ENCODE measurements around the gene DNAJC25.
"Not testable (repeated sequence)": the region's sequence is repeated elsewhere in the genome, so short reads cannot be mapped to it uniquely, and the experiment has no call there.

The DNAJC25 gene

DNA sequence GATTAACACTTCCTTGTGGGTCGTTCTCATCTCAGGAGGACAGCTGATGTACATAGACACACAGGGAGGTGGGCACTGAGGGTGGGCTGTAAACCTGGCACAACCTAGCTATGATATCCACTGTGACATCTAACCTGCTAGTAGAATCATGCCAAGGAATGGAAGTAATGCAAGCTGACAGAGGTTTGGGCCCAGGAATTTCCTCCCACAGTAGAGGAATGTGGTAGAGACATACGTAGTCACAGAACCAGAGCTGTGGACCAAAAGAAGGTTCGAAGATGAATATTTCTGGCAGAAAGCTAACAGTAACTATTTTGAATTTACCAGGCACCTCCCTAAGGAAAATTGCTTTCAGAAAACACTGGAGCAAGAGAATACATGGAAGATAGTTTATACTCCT lies 15.2 kb upstream of the DNAJC25 start:
- Histone ChIP-seq H3K4me3 (ENCODE audit: low read depth in 1 of 2, low read length in 1 of 2) (no peak overlapping the region), H3K4me1 (ENCODE audit: control insufficient read depth in 1 of 2, insufficient read depth in 1 of 2, low read depth in 1 of 2, low read length in 1 of 2) (no peaks in the 10 kb centered on the region)

DNA sequence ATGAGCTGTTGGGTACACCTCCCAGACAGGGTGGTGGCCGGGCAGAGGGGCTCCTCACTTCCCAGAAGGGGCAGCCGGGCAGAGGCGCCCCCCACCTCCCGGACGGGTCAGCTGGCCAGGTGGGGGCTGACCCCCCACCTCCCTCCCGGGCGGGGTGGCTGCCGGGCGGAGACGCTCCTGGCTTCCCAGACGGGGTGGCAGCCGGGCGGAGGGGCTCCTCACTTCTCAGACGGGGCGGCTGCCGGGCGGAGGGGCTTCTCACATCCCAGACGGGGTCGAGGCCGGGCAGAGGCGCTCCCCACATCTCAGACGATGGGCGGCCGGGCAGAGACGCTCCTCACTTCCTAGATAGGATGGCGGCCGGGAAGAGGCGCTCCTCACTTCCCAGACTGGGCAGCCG lies 13.8 kb upstream of the DNAJC25 start:
- H3K27ac ChIP-seq; H3K4me3 ChIP-seq (ENCODE audit: low read depth in 1 of 2, low read length in 1 of 2); H3K36me3 ChIP-seq; H3K9me3 ChIP-seq; H3K4me1 ChIP-seq (ENCODE audit: control insufficient read depth in 1 of 2, insufficient read depth in 1 of 2, low read depth in 1 of 2, low read length in 1 of 2): not testable (repeated sequence)
- H3K27me3 ChIP-seq = peaks cover 26% of the 10 kb centered on the region

More for the DNA sequence above, 15.2 kb upstream of the DNAJC25 start:
- Histone ChIP-seq H3K27me3 (peaks cover 30% of the 10 kb centered on the region), H3K9me3 (no peaks in the 10 kb centered on the region), H3K36me3 (no peaks in the 10 kb centered on the region), H3K27ac (no peak overlapping the region)
- TF ChIP-seq, protein P1, sequence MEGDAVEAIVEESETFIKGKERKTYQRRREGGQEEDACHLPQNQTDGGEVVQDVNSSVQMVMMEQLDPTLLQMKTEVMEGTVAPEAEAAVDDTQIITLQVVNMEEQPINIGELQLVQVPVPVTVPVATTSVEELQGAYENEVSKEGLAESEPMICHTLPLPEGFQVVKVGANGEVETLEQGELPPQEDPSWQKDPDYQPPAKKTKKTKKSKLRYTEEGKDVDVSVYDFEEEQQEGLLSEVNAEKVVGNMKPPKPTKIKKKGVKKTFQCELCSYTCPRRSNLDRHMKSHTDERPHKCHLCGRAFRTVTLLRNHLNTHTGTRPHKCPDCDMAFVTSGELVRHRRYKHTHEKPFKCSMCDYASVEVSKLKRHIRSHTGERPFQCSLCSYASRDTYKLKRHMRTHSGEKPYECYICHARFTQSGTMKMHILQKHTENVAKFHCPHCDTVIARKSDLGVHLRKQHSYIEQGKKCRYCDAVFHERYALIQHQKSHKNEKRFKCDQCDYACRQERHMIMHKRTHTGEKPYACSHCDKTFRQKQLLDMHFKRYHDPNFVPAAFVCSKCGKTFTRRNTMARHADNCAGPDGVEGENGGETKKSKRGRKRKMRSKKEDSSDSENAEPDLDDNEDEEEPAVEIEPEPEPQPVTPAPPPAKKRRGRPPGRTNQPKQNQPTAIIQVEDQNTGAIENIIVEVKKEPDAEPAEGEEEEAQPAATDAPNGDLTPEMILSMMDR (IDR thresholded peaks at IDR 0.05) = no peak

DNA sequence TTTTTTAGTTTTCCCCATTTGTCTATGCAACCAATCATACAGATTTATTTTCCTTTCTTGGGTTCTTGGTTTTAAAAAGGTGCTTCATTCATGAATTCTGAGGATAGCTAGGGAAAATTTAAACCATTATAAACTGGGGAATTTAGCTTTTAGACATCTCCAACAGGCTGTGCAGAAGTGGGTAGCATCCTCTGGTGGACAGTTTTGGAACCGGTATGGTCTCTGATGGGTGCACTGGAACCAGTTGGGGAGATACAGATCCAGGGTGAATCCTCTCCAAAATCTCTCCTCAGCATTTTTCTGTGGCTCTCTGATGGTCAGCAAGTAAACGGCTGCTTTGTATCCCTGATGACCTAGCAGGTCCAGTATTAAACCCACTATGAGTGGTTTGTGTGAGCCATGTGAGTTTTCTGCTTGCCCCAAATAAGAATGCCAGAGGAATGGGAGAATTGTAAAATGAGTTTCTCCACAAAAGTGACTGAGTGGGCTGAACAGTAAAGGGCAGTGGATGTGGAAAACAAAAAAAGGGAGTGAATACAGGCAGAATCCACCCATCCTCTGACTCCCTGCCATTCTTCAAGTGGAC lies 9.1 kb upstream of the DNAJC25 start:
- Histone ChIP-seq H3K36me3 (no peaks in the 10 kb centered on the region), H3K4me3 (ENCODE audit: low read depth in 1 of 2, low read length in 1 of 2) (no peak overlapping the region), H3K9me3 (no peaks in the 10 kb centered on the region), H3K4me1 (ENCODE audit: control insufficient read depth in 1 of 2, insufficient read depth in 1 of 2, low read depth in 1 of 2, low read length in 1 of 2) (no peaks in the 10 kb centered on the region), H3K27me3 (peaks cover 27% of the 10 kb centered on the region), H3K27ac (no peak overlapping the region)
- TF ChIP-seq, protein P1 (IDR thresholded peaks at IDR 0.05) = peak; percentile 15

DNA sequence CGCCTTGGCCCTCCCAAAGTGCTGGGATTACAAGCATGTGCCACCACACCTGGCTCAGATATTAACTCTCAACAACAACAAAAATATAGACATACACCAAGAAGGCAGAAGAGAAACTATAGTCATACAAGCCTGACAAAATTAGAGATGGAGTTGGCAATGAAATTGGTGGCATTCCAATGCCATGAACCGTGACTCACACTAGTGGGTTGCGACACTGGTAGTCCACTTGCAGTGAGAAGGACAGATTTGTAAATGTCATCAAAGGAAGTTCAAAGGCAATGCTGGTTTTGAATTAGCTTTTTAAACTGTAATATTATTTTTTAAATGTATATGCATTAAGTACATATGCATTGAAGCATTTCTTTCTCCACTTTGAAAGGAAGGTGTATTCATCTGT lies 8.5 kb upstream of the DNAJC25 start:
- TF ChIP-seq, protein P1 (IDR thresholded peaks at IDR 0.05) = no peak
- no peaks in the 10 kb centered on the region for H3K36me3 ChIP-seq
- no peak overlapping the region for H3K27ac ChIP-seq
- no peaks in the 10 kb centered on the region for H3K4me1 ChIP-seq (ENCODE audit: control insufficient read depth in 1 of 2, insufficient read depth in 1 of 2, low read depth in 1 of 2, low read length in 1 of 2)
- H3K27me3 ChIP-seq = peaks cover 27% of the 10 kb centered on the region
- H3K9me3 ChIP-seq = no peaks in the 10 kb centered on the region
- no peak overlapping the region for H3K4me3 ChIP-seq (ENCODE audit: low read depth in 1 of 2, low read length in 1 of 2)

DNA sequence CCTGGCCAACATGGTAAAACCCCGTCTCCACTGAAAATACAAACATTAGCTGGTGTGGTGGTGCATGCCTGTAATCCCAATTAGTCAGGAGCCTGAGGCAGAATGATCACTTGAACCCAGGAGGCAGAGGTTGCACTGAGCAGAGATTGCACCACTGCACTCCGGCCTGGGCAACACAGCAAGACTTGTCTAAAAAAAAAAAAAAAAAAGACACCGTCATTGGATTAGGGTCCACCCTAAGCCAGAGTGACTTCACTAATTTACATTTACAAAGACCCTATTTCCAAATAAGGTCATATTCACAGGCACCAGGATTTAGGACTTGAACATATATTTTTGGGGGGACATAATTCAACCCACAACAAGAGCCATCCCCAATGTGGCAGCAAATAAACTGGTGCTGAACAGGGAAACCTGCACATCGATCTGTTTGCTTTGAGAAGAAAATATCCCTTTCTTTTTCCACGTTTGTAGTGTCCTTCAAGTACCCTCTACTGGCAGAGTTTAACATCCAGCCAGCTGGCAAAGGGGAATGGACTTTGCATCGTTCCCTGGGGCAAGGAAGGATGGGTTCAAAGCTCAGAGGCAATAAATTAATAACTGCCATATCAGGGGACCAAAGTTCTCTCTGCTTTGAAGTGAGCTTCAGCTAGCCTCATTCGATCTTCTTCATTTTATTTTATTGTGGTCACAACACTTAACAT lies 3.7 kb upstream of the DNAJC25 start:
- Histone ChIP-seq H3K4me3 (ENCODE audit: low read depth in 1 of 2, low read length in 1 of 2) (no peak overlapping the region), H3K36me3 (no peaks in the 10 kb centered on the region), H3K9me3 (no peaks in the 10 kb centered on the region), H3K27me3 (peaks cover 21% of the 10 kb centered on the region), H3K4me1 (ENCODE audit: control insufficient read depth in 1 of 2, insufficient read depth in 1 of 2, low read depth in 1 of 2, low read length in 1 of 2) (peaks cover 18 to 19% of the 10 kb centered on the region in 2 experiments), H3K27ac (no peak overlapping the region)
- TF ChIP-seq, protein P1 (IDR thresholded peaks at IDR 0.05) = no peak

DNA sequence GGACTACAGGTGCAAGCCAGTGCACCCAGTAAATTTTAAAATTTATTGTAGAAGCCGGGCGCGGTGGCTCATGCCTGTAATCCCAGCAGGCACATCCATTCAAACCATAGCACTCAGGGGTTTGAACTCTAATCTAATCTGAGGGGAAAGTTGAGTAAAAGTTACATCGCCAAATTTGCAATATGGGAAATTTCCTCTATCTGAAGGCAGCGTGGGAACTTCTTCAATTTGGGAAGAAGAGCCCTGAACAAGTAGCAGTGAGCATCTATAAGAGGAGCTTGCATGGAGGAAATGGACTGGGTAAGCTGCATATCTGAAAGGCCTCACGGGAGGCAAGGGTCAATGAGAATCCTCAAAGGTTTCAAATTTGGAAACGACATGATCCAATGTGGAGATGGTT lies 2.7 kb upstream of the DNAJC25 start:
- Histone ChIP-seq H3K36me3 (no peaks in the 10 kb centered on the region), H3K27me3 (peaks cover 11% of the 10 kb centered on the region), H3K9me3 (no peaks in the 10 kb centered on the region), H3K4me3 (ENCODE audit: low read depth in 1 of 2, low read length in 1 of 2) (no peak overlapping the region), H3K27ac (no peak overlapping the region), H3K4me1 (ENCODE audit: control insufficient read depth in 1 of 2, insufficient read depth in 1 of 2, low read depth in 1 of 2, low read length in 1 of 2) (peaks cover 19 to 22% of the 10 kb centered on the region in 2 experiments)
- TF ChIP-seq, protein P1 (IDR thresholded peaks at IDR 0.05) = no peak

Measured in neutrophil (primary cell).